ENCODE results near the gene GPSM1.

GRCh38 chr9:136330406-136330990, 3.2 kb downstream of the GPSM1 start:
- TF ChIP-seq CTCF (IDR thresholded peaks at IDR 0.05) = no peak
- no peak for TF ChIP-seq EP300 (IDR thresholded peaks at IDR 0.05)

Data from sigmoid colon (tissue), 4 donors.